Activated naive CD4-positive, alpha-beta T cell treated with anti-CD3 and anti-CD28 coated beads, Interleukin-2, amount 10 ng/mL, durations not matched to agents 7 days and 5 days (primary cell): Measurements from ENCODE around the gene TEX38.
"Not testable (repeated sequence)": the region's sequence is repeated elsewhere in the genome, so short reads cannot be mapped to it uniquely, and the experiment has no call there.

Source experiments
- CTCF ChIA-PET: fragments of 350-600 bp; sonication (Branson Sonifier 250); formaldehyde crosslinking; loops from one replicate; lab custom pipeline; 2021; ENCODE audit warnings: antibody characterized with exemption; lab: Charles Lee
- DNase-seq: peaks from one replicate; pipeline ENCODE4 v3.0.0-alpha.2; 2020
- H3K27ac Mint-ChIP-seq: one replicate; pipeline ENCODE4 v1.8.0; 2021; ENCODE audit warnings: mild to moderate bottlenecking, moderate library complexity, mixed read lengths
- H3K27me3 Mint-ChIP-seq: one replicate; pipeline ENCODE4 v1.8.0; 2021; ENCODE audit warnings: mild to moderate bottlenecking, mixed read lengths
- H3K36me3 Mint-ChIP-seq: one replicate; pipeline ENCODE4 v1.8.0; 2021; ENCODE audit warnings: mixed read lengths
- H3K4me1 Mint-ChIP-seq: one replicate; pipeline ENCODE4 v1.8.0; 2021; ENCODE audit warnings: mixed read lengths
- H3K4me3 Mint-ChIP-seq: one replicate; pipeline ENCODE4 v1.8.0; 2021; ENCODE audit warnings: mild to moderate bottlenecking, moderate library complexity, mixed read lengths
- H3K9me3 Mint-ChIP-seq: one replicate; pipeline ENCODE4 v1.8.0; 2021; ENCODE audit warnings: mixed read lengths

Gene TEX38

GRCh38 chr1:46647611-46648010, 24.0 kb upstream of the TEX38 start:
- no peaks in the 10 kb centered on the region for H3K4me1 Mint-ChIP-seq
- H3K36me3 Mint-ChIP-seq, result peaks cover 48% of the 10 kb centered on the region
- no peak for DNase-seq
- H3K27me3 Mint-ChIP-seq, result no peaks in the 10 kb centered on the region
- CTCF ChIA-PET, result interaction anchor here (0.9 to 2.2 kb wide), 2 partner anchors 78 to 113 kb away, joined by 3 to 5 read pairs; a partner anchor contains a TSS
- peaks cover 5% of the 10 kb centered on the region for H3K9me3 Mint-ChIP-seq
- H3K4me3 Mint-ChIP-seq, result no peak overlapping the region
- no peak overlapping the region for H3K27ac Mint-ChIP-seq

DNA sequence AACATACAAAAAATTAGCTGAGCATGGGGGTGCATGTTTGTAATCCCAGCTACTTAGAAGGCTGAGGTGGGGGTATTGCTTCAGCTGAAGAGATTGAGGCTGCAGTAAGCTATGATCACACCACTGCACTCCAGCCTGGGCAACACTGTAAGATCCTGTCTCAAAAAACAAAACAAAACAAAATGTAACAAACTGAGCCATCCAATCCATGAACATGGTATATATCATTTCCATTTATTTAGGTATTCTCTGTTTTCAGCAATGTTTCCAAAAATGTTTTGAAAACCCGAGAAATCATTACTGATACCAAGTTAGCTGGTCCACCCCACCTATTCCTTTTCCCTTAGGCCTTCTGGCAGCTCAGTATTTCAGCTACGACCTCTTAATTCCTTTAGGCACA, 21.9 kb upstream of the TEX38 start:
- Mint-ChIP-seq H3K9me3 (peaks cover 5% of the 10 kb centered on the region), H3K36me3 (peaks cover 55% of the 10 kb centered on the region), H3K27me3 (no peaks in the 10 kb centered on the region), H3K4me3 (no peak overlapping the region), H3K4me1 (no peaks in the 10 kb centered on the region), H3K27ac (no peak overlapping the region)
- DNase-seq, result no peak
- CTCF ChIA-PET, result interaction anchor here (2.2 kb wide), 1 partner anchor 76 kb away, joined by 5 read pairs; no protein-coding TSS in a partner anchor

DNA sequence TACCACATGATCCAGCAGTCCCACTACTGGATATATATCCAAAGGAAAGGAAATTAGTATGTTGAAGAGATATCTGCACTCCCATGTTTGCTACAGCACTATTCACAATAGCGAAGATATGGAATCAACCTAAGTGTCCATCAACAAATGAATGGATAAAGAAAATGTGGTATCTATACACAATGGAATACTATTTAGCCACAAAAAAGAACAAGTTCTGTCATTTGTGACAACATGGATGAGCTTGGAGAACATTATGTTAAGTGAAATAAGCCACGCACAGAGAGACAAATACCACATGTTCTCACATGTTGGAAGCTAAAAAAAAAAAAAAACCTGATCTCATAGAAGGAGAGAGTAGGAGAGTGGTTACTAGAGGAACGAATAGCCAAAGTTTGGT, 21.2 kb upstream of the TEX38 start:
- DNase-seq, result no peak
- Mint-ChIP-seq H3K4me3 (no peak overlapping the region), H3K4me1 (no peaks in the 10 kb centered on the region), H3K27ac (no peak overlapping the region), H3K36me3 (peaks cover 58% of the 10 kb centered on the region), H3K27me3 (no peaks in the 10 kb centered on the region), H3K9me3 (peaks cover 5% of the 10 kb centered on the region)
- CTCF ChIA-PET, result no interaction called here

DNA sequence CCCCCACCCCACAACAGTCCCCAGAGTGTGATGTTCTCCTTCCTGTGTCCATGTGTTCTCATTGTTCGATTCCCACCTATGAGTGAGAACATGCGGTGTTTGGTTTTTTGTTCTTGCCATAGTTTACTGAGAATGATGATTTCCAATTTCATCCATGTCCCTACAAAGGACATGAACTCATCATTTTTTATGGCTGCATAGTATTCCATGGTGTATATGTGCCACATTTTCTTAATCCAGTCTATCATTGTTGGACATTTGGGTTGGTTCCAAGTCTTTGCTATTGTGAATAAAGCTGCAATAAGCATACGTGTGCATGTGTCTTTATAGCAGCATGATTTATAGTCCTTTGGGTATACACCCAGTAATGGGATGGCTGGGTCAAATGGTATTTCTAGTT, 20.5 kb upstream of the TEX38 start:
- H3K9me3 Mint-ChIP-seq, DNase-seq, H3K27ac Mint-ChIP-seq, H3K4me1 Mint-ChIP-seq, H3K27me3 Mint-ChIP-seq, H3K4me3 Mint-ChIP-seq: not testable (repeated sequence)
- CTCF ChIA-PET, result interaction anchor here (0.7 kb wide), 1 partner anchor 50 kb away, joined by 3 read pairs; no protein-coding TSS in a partner anchor
- H3K36me3 Mint-ChIP-seq, result peaks cover 64% of the 10 kb centered on the region

- CTCF ChIA-PET, result no interaction called here
- H3K4me1 Mint-ChIP-seq, result no peaks in the 10 kb centered on the region
- no peak overlapping the region for H3K27ac Mint-ChIP-seq
- H3K27me3 Mint-ChIP-seq, result no peaks in the 10 kb centered on the region
- no peak for DNase-seq
- H3K4me3 Mint-ChIP-seq, result no peak overlapping the region
- H3K36me3 Mint-ChIP-seq, result peaks cover 55% of the 10 kb centered on the region
- peaks cover 5% of the 10 kb centered on the region for H3K9me3 Mint-ChIP-seq
Measured at GRCh38 chr1:46652321-46653100, 19.1 kb upstream of the TEX38 start.

DNA sequence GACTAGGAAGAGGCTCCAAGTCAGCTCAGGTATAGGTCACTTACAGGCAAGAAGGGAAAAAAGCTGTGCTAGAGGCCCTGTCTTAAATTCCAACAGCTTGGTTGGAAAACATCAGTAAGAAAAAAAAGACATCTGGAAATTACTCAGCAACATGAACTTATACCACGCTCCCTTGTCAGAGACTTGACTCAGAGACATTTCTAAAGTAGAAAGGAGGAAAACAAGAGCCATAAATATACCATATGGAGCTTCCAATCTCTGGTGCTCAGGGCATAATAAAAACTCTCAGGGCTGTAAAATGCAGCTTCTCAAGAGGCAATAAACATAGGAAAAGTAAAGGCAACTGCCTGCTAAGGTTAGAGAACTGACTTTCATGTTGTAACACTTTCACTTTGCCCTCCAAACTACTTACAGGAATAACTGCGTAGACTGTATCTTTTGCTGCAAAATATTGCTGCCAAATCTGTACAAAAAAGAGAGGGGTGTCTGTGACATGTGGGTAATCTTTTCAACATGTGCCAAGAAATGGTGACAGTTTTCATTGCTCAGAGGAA, 18.2 kb upstream of the TEX38 start:
- DNase-seq, result no peak
- no peak overlapping the region for H3K27ac Mint-ChIP-seq
- no peaks in the 10 kb centered on the region for H3K27me3 Mint-ChIP-seq
- peaks cover 5% of the 10 kb centered on the region for H3K9me3 Mint-ChIP-seq
- peaks cover 56% of the 10 kb centered on the region for H3K36me3 Mint-ChIP-seq
- H3K4me3 Mint-ChIP-seq, result no peak overlapping the region
- no peaks in the 10 kb centered on the region for H3K4me1 Mint-ChIP-seq
- CTCF ChIA-PET, result no interaction called here

GRCh38 chr1:46654012-46654411, 17.6 kb upstream of the TEX38 start:
- Mint-ChIP-seq H3K27me3 (no peaks in the 10 kb centered on the region), H3K36me3 (peaks cover 55% of the 10 kb centered on the region), H3K4me1 (no peaks in the 10 kb centered on the region), H3K4me3 (no peak overlapping the region), H3K27ac (no peak overlapping the region), H3K9me3 (peaks cover 5% of the 10 kb centered on the region)
- no peak for DNase-seq
- CTCF ChIA-PET, result no interaction called here

- H3K4me3 Mint-ChIP-seq, DNase-seq, H3K4me1 Mint-ChIP-seq, H3K27me3 Mint-ChIP-seq, H3K27ac Mint-ChIP-seq, CTCF ChIA-PET, H3K9me3 Mint-ChIP-seq: not testable (repeated sequence)
- H3K36me3 Mint-ChIP-seq, result peaks cover 54% of the 10 kb centered on the region
Measured at GRCh38 chr1:46654698-46655097, 17.0 kb upstream of the TEX38 start.

DNA sequence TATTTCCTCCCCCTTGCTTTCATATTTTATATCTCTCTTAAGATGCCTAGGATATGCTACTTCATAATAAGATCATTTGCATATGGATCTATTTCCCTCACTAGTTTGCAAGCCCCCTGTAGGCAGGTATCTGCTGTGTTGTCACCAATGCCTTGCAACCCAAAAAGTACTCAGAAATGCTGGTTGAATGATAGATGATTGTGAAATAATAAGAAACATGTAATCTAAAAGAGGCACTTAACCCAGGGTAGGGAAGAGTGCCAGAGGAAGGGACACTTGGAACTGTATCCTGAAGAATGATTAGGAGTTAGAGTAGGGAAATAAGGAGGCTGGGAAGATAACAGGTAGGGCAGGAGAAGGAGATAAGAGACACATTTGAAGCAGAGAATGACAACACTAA, 15.8 kb upstream of the TEX38 start:
- H3K27me3 Mint-ChIP-seq, result no peaks in the 10 kb centered on the region
- no peak overlapping the region for H3K27ac Mint-ChIP-seq
- H3K9me3 Mint-ChIP-seq, result no peaks in the 10 kb centered on the region
- H3K4me1 Mint-ChIP-seq, result peaks cover 14% of the 10 kb centered on the region
- DNase-seq, result no peak
- H3K4me3 Mint-ChIP-seq, result no peak overlapping the region
- CTCF ChIA-PET, result no interaction called here
- H3K36me3 Mint-ChIP-seq, result peaks cover 46% of the 10 kb centered on the region

DNA sequence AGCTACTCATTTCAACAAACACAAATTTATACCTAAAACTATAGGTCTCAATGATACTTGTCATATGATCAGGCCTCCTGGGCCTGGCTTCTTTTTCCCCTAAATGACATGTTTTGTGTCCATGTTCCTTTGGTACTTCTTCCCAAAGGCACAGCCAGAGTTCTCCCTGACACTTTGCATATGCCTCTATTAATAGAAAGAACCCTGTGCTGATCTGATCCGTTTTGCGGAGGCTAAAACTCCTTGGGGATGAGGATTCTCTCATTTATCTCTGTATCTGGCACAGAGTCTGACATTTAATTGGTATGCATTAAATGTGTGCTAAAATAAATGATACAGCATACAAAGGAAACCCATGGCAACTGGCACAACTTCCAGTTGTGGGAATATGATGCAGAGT, 15.0 kb upstream of the TEX38 start:
- H3K36me3 Mint-ChIP-seq, result peaks cover 43% of the 10 kb centered on the region

GRCh38 chr1:46657775-46658174, 13.9 kb upstream of the TEX38 start:
- peaks cover 17% of the 10 kb centered on the region for H3K4me1 Mint-ChIP-seq
- H3K4me3 Mint-ChIP-seq, result no peak overlapping the region
- no peak for DNase-seq
- H3K36me3 Mint-ChIP-seq, result peaks cover 38% of the 10 kb centered on the region
- H3K27ac Mint-ChIP-seq, result no peak overlapping the region
- no peaks in the 10 kb centered on the region for H3K9me3 Mint-ChIP-seq
- no peaks in the 10 kb centered on the region for H3K27me3 Mint-ChIP-seq
- CTCF ChIA-PET, result interaction anchor here (0.7 kb wide), 1 partner anchor 434 kb away, joined by 3 read pairs; no protein-coding TSS in a partner anchor

More for the DNA sequence above, 15.0 kb upstream of the TEX38 start:
- Mint-ChIP-seq H3K27ac (no peak overlapping the region), H3K27me3 (no peaks in the 10 kb centered on the region), H3K9me3 (no peaks in the 10 kb centered on the region), H3K4me1 (peaks cover 17% of the 10 kb centered on the region), H3K4me3 (no peak overlapping the region)
- CTCF ChIA-PET, result interaction anchor here (1.1 kb wide), 1 partner anchor 34 kb away, joined by 3 read pairs; no protein-coding TSS in a partner anchor
- no peak for DNase-seq

DNA sequence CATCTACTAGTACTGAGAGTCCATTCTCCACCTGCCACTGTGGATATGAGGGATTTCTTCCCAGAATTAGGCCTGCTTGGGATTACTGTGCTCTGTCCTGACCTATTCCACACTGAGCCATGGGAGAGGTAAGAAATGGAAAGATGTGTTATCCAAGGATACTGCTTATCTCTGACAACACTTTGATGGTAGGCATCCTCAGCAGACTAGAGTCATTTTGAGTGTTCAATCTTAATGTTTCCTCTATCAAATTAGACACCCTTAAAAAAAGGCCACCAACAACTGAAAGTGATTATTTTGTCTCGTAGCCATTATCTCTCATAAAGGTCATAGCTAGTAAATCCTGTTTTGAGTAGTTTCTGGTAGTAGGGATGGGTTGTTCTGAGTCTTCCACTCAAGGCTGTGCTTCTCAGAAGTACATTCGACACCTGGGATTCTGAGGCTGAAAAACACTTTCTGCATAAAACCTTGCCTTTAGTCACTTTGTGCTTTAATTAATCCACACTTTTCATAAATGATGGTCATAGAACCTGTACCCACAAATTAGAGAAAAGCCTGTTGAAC, 12.3 kb upstream of the TEX38 start:
- no peaks in the 10 kb centered on the region for H3K27me3 Mint-ChIP-seq

DNA sequence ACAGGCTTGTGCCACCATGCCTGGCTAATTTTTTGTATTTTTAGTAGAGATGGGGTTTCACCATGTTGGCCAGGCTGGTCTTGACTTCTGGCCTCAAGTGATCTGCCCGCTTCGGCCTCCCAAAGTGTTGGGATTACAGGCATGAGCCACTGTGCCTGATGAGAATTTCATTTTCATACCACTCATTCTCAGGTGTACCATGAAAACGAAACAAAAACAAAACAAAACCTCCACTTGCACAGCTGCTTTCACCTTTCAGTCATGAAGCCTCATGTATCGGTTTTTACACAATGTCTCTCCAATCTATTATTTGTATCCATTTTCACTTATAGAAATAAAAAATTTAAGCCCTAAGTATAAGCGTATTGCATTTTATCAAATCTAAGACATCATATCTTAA, 11.5 kb upstream of the TEX38 start:
- DNase-seq, CTCF ChIA-PET: not testable (repeated sequence)
- H3K27ac Mint-ChIP-seq, result peak overlapping the region; percentile 7

More for the DNA sequence above, 12.3 kb upstream of the TEX38 start:
- H3K36me3 Mint-ChIP-seq, result peaks cover 45% of the 10 kb centered on the region
- DNase-seq, result no peak
- no peak overlapping the region for H3K4me3 Mint-ChIP-seq
- CTCF ChIA-PET, result no interaction called here
- no peaks in the 10 kb centered on the region for H3K9me3 Mint-ChIP-seq
- H3K4me1 Mint-ChIP-seq, result peaks cover 17% of the 10 kb centered on the region
- no peak overlapping the region for H3K27ac Mint-ChIP-seq

DNA sequence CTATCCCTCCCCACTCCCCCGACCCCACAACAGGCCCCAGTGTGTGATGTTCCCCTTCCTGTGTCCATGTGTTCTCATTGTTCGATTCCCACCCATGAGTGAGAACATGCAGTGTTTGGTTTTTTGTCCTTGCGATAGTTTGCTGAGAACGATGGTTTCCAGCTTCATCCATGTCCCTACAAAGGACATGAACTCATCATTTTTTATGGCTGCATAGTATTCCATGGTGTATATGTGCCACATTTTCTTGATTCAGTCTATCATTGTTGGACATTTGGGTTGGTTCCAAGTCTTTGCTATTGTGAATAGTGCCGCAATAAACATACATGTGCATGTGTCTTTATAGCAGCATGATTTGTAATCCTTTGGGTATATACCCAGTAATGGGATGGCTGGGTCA, 8.7 kb upstream of the TEX38 start:
- H3K27me3 Mint-ChIP-seq, CTCF ChIA-PET, H3K9me3 Mint-ChIP-seq, DNase-seq, H3K4me3 Mint-ChIP-seq, H3K27ac Mint-ChIP-seq: not testable (repeated sequence)
- Mint-ChIP-seq H3K36me3 (peaks cover 33% of the 10 kb centered on the region), H3K4me1 (peaks cover 40% of the 10 kb centered on the region)

More for the DNA sequence above, 11.5 kb upstream of the TEX38 start:
- not testable (repeated sequence) for H3K27me3 Mint-ChIP-seq, H3K4me3 Mint-ChIP-seq, H3K9me3 Mint-ChIP-seq
- Mint-ChIP-seq H3K36me3 (peaks cover 44% of the 10 kb centered on the region), H3K4me1 (peaks cover 21% of the 10 kb centered on the region)
